Measurements from ENCODE around the gene ZC3H7B. TPM values are rescaled to one million over a fixed set of nuclear protein-coding genes. Genes with fewer than 3 reads are reported as not detected.

The ZC3H7B gene
- total RNA-seq, 1 experiment from 2014 or later: 42.0 TPM

GRCh38 chr22:41333806-41334205 lies 32.5 kb downstream of the ZC3H7B start:
- Histone ChIP-seq H3K79me2 (ENCODE audit: insufficient read depth, low read length) (no peaks in the 10 kb centered on the region), H3K9ac (ENCODE audit: low read length) (no peak overlapping the region), H3K9me2 (ENCODE audit: insufficient read depth) (no peaks in the 10 kb centered on the region), H3K4me2 (ENCODE audit: low read length) (no peak overlapping the region), H3K36me3 (ENCODE audit: control insufficient read depth in 1 of 2, insufficient read depth in 2 of 2, low read length in 2 of 2) (peaks cover 12 to 15% of the 10 kb centered on the region in 2 experiments; a peak in 3 of 4 replicates), H2AFZ (ENCODE audit: low read depth, low read length, poor library complexity, severe bottlenecking) (no peak overlapping the region), H3K9me3 (ENCODE audit: control insufficient read depth in 1 of 2, insufficient read depth in 1 of 2, low read depth in 1 of 2, low read length in 2 of 2) (no peaks in the 10 kb centered on the region), H3K4me3 (replicated peaks in 1 of 2; ENCODE audit: low read depth in 1 of 2, low read length in 2 of 2) (no peak overlapping the region), H4K20me1 (ENCODE audit: insufficient read depth) (no peaks in the 10 kb centered on the region), H3K4me1 (ENCODE audit: control insufficient read depth in 1 of 2, insufficient read depth in 2 of 2, low read length in 2 of 2) (no peaks in the 10 kb centered on the region), H3K27me3 (ENCODE audit: insufficient read depth, low read length) (no peaks in the 10 kb centered on the region), H3K27ac (ENCODE audit: low read depth, low read length) (no peak overlapping the region)
- BruUV-seq (replicated peaks): no TSS peak
- DNase-seq (ENCODE audit: low read depth, low spot score) (no peak), ATAC-seq (no peak)
- CTCF ChIA-PET: no interaction called here
- POLR2A ChIA-PET: no interaction called here
- TF ChIP-seq RAD21 (IDR thresholded peaks at IDR 0.05; ENCODE audit: low read depth): no peak
- no peak for TF ChIP-seq EZH2phosphoT487 (IDR thresholded peaks at IDR 0.05; ENCODE audit: borderline replicate concordance)
- no peak for TF ChIP-seq FOSL1 (IDR thresholded peaks at IDR 0.05; ENCODE audit: low read depth)
- no peak for TF ChIP-seq CEBPB (IDR thresholded peaks at IDR 0.05; ENCODE audit: low read depth)
- no peak for TF ChIP-seq SIN3A (IDR thresholded peaks at IDR 0.05; ENCODE audit: low read depth)
- no peak for TF ChIP-seq CBX3 (IDR thresholded peaks at IDR 0.05; ENCODE audit: low read depth)
- TF ChIP-seq POLR2AphosphoS5 (IDR thresholded peaks at IDR 0.05; ENCODE audit: low read depth, low read length): no peak
- no peak for TF ChIP-seq YY1 (IDR thresholded peaks at IDR 0.05; ENCODE audit: extremely low read depth, insufficient replicate concordance, low read depth, low read length)
- no peak for TF ChIP-seq EZH2 (IDR thresholded peaks at IDR 0.05)
- no peak for TF ChIP-seq EGR1 (IDR thresholded peaks at IDR 0.05; ENCODE audit: low read depth)
- no peak for TF ChIP-seq MAX (IDR thresholded peaks at IDR 0.05)
- no peak for TF ChIP-seq REST (IDR thresholded peaks at IDR 0.05; ENCODE audit: low read depth)
- intact Hi-C loops (cut with micrococcal nuclease): no loop called here
- RAD21 ChIA-PET (ENCODE audit: low non-redundant PET in 1 of 2, low total read pairs in 2 of 2, uncharacterized antibody in 2 of 2, unreplicated experiment in 2 of 2): no interaction called here

Data from HCT116 (cell line).